Upper lobe of right lung (tissue), 1 donor: ENCODE results near the gene PNO1. TPM values are rescaled to one million over a fixed set of nuclear protein-coding genes. Genes with fewer than 3 reads are reported as not detected.

Experiments
- ATAC-seq: fragments of 200-7000 bp; cut with Tn5 transposase; one replicate; pipeline ENCODE4 v1.9.1; 2020; ENCODE audit warnings: mild to moderate bottlenecking, moderate library complexity
- DNase-seq: peaks from one replicate; pipeline ENCODE4 v3.0.0-alpha.2; 2020
- H3K27ac ChIP-seq: fragments of 200-600 bp; one replicate; pipeline ENCODE4 v1.8.0; 2022
- H3K27me3 ChIP-seq: fragments of 200-600 bp; one replicate; pipeline ENCODE4 v1.8.0; 2022; ENCODE audit warnings: mild to moderate bottlenecking
- H3K36me3 ChIP-seq: fragments of 200-600 bp; one replicate; pipeline ENCODE4 v1.8.0; 2022
- H3K4me1 ChIP-seq: fragments of 200-600 bp; one replicate; pipeline ENCODE4 v1.8.0; 2022
- H3K4me3 ChIP-seq: fragments of 200-600 bp; one replicate; pipeline ENCODE4 v1.8.0; 2022; ENCODE audit warnings: mild to moderate bottlenecking
- H3K9me3 ChIP-seq: fragments of 200-600 bp; one replicate; pipeline ENCODE4 v1.8.0; 2022
- intact Hi-C: fragments of 100-400 bp; cut with DNase I; formaldehyde crosslinking; loops from one replicate; pipeline ENCODE4 v1.11.0; 2022
- total RNA-seq: library from RNA; stranded (reverse); fragmentation: NEBNext Ultra II Directional; extraction: Animal tissue kit (Norgen Biotek cat#: 25700); gene quantifications from one replicate; pipeline ENCODE4 v1.2.1, GENCODE V29; 2021
- TF ChIP-seq, protein P1 (sequence below): fragments of 200-600 bp; IDR thresholded peaks from one replicate; pipeline ENCODE4 v1.8.0; 2022; ENCODE audit warnings: antibody characterized with exemption
- donor health status: DM: no; HTN: yes; CAD: no; lungs with severe emphysema.

Gene PNO1
- total RNA-seq, 1 donor from 2014 or later = 12.0 TPM

DNA sequence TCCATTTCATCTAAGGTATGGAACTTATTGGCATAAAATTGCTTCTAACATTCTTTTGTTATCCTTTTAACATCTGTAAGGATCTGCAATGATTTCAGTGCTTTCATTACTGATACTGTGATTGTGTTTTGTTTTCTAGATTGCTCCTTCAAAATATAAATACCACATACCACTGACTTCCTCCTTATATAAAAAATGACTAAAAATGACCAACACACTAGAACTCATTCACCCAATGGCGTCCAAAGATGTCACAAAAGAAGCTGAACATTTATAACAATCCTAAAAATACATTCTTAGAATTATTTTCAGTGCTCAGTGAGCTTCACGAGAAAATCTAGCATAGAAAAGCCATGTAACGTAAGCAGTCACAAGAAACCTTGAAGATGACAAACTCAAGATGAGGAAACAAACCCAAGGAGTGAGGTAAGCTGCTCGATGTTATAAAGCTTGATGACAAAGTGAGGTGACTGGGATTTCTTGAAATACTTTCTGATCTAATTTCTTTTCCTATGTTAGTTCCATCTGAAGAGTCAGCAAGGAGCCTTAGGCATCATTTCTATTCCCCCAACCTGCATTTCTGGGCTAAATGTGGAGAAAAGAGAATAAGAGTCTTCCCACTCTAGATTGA is 42.6 kb downstream of the PNO1 start:
- H3K4me1 ChIP-seq = peaks cover 29% of the 10 kb centered on the region
- H3K4me3 ChIP-seq = no peak overlapping the region
- ATAC-seq = no peak
- H3K9me3 ChIP-seq = no peaks in the 10 kb centered on the region
- intact Hi-C loops = no loop called here
- H3K27me3 ChIP-seq = no peaks in the 10 kb centered on the region
- no peak for DNase-seq
- H3K36me3 ChIP-seq = no peaks in the 10 kb centered on the region
- TF ChIP-seq, protein P1, sequence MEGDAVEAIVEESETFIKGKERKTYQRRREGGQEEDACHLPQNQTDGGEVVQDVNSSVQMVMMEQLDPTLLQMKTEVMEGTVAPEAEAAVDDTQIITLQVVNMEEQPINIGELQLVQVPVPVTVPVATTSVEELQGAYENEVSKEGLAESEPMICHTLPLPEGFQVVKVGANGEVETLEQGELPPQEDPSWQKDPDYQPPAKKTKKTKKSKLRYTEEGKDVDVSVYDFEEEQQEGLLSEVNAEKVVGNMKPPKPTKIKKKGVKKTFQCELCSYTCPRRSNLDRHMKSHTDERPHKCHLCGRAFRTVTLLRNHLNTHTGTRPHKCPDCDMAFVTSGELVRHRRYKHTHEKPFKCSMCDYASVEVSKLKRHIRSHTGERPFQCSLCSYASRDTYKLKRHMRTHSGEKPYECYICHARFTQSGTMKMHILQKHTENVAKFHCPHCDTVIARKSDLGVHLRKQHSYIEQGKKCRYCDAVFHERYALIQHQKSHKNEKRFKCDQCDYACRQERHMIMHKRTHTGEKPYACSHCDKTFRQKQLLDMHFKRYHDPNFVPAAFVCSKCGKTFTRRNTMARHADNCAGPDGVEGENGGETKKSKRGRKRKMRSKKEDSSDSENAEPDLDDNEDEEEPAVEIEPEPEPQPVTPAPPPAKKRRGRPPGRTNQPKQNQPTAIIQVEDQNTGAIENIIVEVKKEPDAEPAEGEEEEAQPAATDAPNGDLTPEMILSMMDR = no peak
- H3K27ac ChIP-seq = no peak overlapping the region

DNA sequence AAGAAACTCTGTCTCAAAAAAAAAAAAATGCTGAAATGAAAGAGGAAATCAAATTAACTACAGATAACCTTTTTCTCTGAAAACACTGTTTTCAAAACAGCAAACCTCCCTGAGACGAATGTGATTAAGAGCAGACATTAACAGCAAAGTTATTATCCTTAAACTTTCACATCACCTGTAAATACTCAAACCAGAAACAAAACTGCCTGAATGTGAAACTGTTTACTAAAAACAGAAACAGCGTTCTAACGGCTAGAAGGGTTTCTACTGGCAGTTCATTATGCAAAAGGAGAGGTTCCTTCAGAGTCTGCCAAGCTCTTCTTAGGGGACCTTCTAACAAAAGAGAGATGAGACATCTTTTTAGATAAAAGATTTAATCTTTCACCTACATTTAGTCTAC is 45.9 kb downstream of the PNO1 start:
- intact Hi-C loops = no loop called here
- peaks cover 20% of the 10 kb centered on the region for H3K4me1 ChIP-seq

DNA sequence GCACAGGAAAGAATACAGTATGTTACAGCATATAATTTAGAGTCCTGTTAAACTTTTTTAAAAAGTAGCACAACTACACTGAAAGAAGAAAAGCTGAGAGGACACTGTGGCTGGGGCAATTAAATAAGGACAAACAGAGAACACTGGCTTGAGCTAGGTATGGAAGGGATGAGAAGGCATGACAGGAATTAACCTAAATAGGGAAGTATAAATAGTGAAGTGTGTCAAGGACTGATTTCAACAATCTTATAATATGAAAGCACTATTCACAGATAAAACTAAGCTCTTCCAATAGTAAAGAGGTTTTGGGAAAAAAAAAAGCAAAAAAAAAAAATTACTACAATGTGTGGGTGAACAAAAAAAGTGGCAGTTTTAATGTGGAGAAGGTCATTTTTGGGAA is 49.1 kb downstream of the PNO1 start:
- H3K27me3 ChIP-seq = no peaks in the 10 kb centered on the region
- no peak for DNase-seq
- H3K27ac ChIP-seq = no peak overlapping the region
- no peaks in the 10 kb centered on the region for H3K36me3 ChIP-seq
- peaks cover 20% of the 10 kb centered on the region for H3K4me1 ChIP-seq
- H3K4me3 ChIP-seq = no peak overlapping the region
- ATAC-seq = peak; percentile 56
- TF ChIP-seq, protein P1 = no peak
- intact Hi-C loops = no loop called here
- no peaks in the 10 kb centered on the region for H3K9me3 ChIP-seq

More for the DNA sequence above, 45.9 kb downstream of the PNO1 start:
- Histone ChIP-seq H3K36me3 (no peaks in the 10 kb centered on the region), H3K4me3 (no peak overlapping the region), H3K27ac (no peak overlapping the region), H3K9me3 (no peaks in the 10 kb centered on the region), H3K27me3 (no peaks in the 10 kb centered on the region)
- TF ChIP-seq, protein P1 = no peak
- ATAC-seq (no peak), DNase-seq (no peak)

DNA sequence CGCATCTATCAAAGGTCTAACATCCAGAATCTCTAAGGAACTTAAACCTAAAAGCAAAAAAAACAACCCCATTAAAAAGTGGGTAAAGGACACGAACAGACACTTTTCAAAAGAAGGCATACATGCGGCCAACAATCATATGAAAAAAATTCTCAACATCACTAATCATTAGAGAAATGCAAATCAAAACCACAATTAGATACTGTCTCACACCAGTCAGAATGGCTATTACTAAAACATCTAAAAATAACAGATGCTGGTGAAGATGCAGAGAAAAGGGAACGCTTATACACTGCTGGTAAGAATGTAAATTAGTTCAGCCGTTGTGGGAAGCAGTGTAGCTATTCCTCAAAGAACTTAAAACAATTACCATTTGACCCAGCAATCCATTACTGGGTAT is 56.7 kb downstream of the PNO1 start:
- Histone ChIP-seq H3K36me3 (peaks cover 17% of the 10 kb centered on the region), H3K9me3 (no peaks in the 10 kb centered on the region), H3K27me3 (no peaks in the 10 kb centered on the region), H3K4me1 (peaks cover 30% of the 10 kb centered on the region), H3K27ac (no peak overlapping the region), H3K4me3 (no peak overlapping the region)
- ATAC-seq (no peak), DNase-seq (no peak)
- TF ChIP-seq, protein P1 = no peak
- intact Hi-C loops = no loop called here

DNA sequence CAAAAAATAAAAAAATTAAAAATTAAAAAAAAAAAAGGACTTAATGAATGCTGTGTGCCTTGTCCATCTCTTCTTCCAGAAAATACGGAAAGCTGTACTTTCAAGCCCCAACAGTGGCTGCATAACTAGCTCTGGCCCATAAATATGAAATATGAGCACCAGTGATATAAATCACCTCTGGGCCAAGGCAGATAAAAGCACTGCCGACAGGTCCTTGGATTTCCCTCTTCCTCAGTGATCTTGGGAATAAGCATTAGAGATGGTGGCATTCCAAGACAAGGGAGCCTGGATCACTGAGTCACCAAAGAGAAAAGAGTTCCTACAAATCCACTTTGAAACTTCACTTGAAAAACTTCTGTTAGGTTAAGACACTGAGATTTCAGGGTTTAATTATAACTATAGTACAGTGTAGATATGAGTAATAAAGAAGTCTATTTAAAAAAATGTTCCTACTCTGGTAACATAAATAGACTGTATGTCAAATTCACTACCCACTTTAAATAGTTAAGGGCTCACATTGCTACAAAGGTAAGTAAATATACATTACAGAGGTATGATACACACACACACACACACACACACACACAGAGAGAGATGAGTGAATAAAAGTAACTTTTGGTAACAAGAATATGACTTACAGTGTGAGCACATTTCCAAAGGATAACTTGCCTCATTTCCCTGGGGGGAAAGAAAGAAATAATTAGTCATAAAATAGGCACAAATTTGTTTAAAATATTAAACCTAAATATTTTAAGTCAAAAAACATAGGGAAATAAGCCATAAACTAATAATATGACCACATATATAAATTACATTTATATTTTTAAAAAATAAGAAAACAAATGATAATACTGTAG is 59.0 kb downstream of the PNO1 start:
- ATAC-seq (no peak), DNase-seq (no peak)
- intact Hi-C loops = no loop called here
- no peak overlapping the region for H3K4me3 ChIP-seq
- H3K9me3 ChIP-seq = no peaks in the 10 kb centered on the region
- H3K27me3 ChIP-seq = no peaks in the 10 kb centered on the region
- TF ChIP-seq, protein P1 = no peak
- peaks cover 17% of the 10 kb centered on the region for H3K36me3 ChIP-seq
- H3K27ac ChIP-seq = no peak overlapping the region
- peaks cover 38% of the 10 kb centered on the region for H3K4me1 ChIP-seq
